H1 (cell line): ENCODE measurements around the gene COL28A1.

ENCODE experiments used
- CHD1 ChIP-seq: IDR thresholded peaks from 2 replicates; pipeline ENCODE4 v1.6.1; 2012; ENCODE audit warnings: low read depth, low read length, improper control_type of control experiment
- CTBP2 ChIP-seq: IDR thresholded peaks from 2 replicates; pipeline ENCODE4 v1.7.0; 2011; ENCODE audit warnings: borderline replicate concordance, mild to moderate bottlenecking, moderate library complexity, mixed read lengths, low read length; ENCODE audit not compliant: insufficient read depth, insufficient read length
- GTF2F1 ChIP-seq: IDR thresholded peaks from 2 replicates; pipeline ENCODE4 v1.6.1; 2012; ENCODE audit warnings: low read depth, low read length, improper control_type of control experiment, borderline replicate concordance
- JUND ChIP-seq: IDR thresholded peaks from 2 replicates; pipeline ENCODE4 v1.6.1; 2011; ENCODE audit warnings: mild to moderate bottlenecking, improper control_type of control experiment, low read length
- KDM1A ChIP-seq: fragments of 200-600, 300-600 bp; sonication (generic); IDR thresholded peaks from 2 replicates; pipeline ENCODE4 v1.7.1; 2016; ENCODE audit warnings: mild to moderate bottlenecking, low read length, borderline replicate concordance
- POLR2A ChIP-seq, 2 experiments: IDR thresholded peaks; 1 replicate in 1 of 2; 2 replicates in 1 of 2; pipeline ENCODE4 v1.6.1; 2011; ENCODE audit warnings: low read depth in 2 of 2, low read length in 2 of 2, mild to moderate bottlenecking in 2 of 2; ENCODE audit errors: control extremely low read depth in 1 of 2
- SP1 ChIP-seq: IDR thresholded peaks from 2 replicates; pipeline ENCODE4 v1.6.1; 2011; ENCODE audit warnings: low read depth, low read length
- TAF1 ChIP-seq: IDR thresholded peaks from 2 replicates; pipeline ENCODE4 v1.6.1; 2011; ENCODE audit warnings: mild to moderate bottlenecking, low read depth, low read length
- TBP ChIP-seq: IDR thresholded peaks from 2 replicates; pipeline ENCODE4 v1.6.1; 2011; ENCODE audit warnings: low read depth, low read length, improper control_type of control experiment
- TF ChIP-seq, protein P1 (sequence below), 3 experiments: IDR thresholded peaks; 1 replicate in 2 of 3; 2 replicates in 1 of 3; pipeline versions ENCODE4 v1.5.1 to v1.6.1; 2011; ENCODE audit warnings: low read length in 3 of 3, mild to moderate bottlenecking in 3 of 3, inconsistent platforms in 2 of 3, low read depth in 1 of 3, moderate library complexity in 1 of 3; ENCODE audit not compliant: insufficient read depth in 1 of 3; ENCODE audit errors: control extremely low read depth in 1 of 3

DNA sequence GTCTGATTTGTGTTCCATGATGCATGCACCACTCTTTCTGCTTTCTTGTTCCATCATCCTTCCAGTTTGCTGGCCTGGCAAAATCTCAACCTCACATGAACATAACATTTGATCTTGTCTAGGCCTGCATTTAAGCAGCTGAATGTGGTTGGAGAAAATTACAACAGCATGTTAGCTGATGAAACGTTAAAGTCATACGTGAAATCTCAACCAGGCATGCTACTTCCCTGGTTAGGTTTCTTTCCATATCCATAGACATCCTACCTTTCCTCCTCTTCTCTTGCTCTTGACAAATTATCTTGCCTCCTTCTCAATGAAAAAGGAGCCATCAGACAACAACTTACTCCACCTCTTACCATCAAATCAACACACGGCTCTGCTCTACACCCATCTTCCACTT, 199.8 kb downstream of the COL28A1 start:
- TF ChIP-seq, protein P1, sequence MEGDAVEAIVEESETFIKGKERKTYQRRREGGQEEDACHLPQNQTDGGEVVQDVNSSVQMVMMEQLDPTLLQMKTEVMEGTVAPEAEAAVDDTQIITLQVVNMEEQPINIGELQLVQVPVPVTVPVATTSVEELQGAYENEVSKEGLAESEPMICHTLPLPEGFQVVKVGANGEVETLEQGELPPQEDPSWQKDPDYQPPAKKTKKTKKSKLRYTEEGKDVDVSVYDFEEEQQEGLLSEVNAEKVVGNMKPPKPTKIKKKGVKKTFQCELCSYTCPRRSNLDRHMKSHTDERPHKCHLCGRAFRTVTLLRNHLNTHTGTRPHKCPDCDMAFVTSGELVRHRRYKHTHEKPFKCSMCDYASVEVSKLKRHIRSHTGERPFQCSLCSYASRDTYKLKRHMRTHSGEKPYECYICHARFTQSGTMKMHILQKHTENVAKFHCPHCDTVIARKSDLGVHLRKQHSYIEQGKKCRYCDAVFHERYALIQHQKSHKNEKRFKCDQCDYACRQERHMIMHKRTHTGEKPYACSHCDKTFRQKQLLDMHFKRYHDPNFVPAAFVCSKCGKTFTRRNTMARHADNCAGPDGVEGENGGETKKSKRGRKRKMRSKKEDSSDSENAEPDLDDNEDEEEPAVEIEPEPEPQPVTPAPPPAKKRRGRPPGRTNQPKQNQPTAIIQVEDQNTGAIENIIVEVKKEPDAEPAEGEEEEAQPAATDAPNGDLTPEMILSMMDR (IDR thresholded peaks at IDR 0.05; ENCODE audit: control extremely low read depth in 1 of 3, insufficient read depth in 1 of 3, low read depth in 1 of 3, low read length in 3 of 3), result no peak
- TF ChIP-seq SP1, result no peak
- no peak for TF ChIP-seq TBP
- no peak for TF ChIP-seq JUND
- no peak for TF ChIP-seq TAF1
- no peak for TF ChIP-seq CTBP2
- TF ChIP-seq CHD1, result no peak
- TF ChIP-seq GTF2F1, result no peak
- no peak for TF ChIP-seq POLR2A (IDR thresholded peaks at IDR 0.05; ENCODE audit: control extremely low read depth in 1 of 2, low read depth in 2 of 2, low read length in 2 of 2)
- no peak for TF ChIP-seq KDM1A
